H1 (cell line): ENCODE measurements around the gene VWF.

Experiments
- EZH2 ChIP-seq: fragments of 200-600 bp; sonication (generic); IDR thresholded peaks from 2 replicates; pipeline ENCODE4 v1.7.1; 2012; ENCODE audit warnings: low read depth, mild to moderate bottlenecking, moderate library complexity, low read length, inconsistent platforms; ENCODE audit not compliant: severe bottlenecking
- GABPA ChIP-seq: IDR thresholded peaks from 2 replicates; pipeline ENCODE4 v1.6.1; 2011; ENCODE audit warnings: mild to moderate bottlenecking, low read length, moderate library complexity, borderline replicate concordance; ENCODE audit not compliant: insufficient read depth

DNA sequence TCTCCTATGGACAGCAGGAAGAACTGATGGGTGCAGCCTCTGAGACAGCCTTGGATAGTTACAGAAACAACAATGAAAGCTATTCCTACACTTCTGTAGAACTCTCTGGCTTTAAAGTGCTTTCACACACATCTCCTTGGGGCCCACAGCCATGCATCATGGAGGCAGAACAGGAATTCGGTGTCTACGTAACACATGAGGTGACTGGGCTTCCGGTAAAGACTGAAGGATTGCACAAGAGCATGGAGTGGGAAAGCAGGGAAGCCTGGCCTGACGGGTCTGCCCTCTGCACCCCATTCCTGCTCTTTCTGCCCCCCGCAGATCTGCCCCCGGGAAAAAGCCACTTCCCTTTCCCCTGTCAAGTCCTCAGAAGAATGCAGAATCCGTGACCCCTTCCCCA lies 82.6 kb downstream of the VWF start:
- TF ChIP-seq GABPA = no peak
- TF ChIP-seq EZH2 = no peak
